ENCODE data around the gene C11orf65.

C11orf65 gene
- 0.04 to 2.3 (median 0.46) reads per million in 17 experiments for total RNA-seq

GRCh38 chr11:108467091-108467823 is at the start of gene C11orf65:
Gene C11orf65 (minus strand): TSS chr11:108467529. CDS start chr11:108461559, 5,970 bp downstream.
- peak; percentile 97 to 98 (median 98) for DNase-seq

GRCh38 chr11:108516125-108516524 is 48.8 kb upstream of the C11orf65 start:
- DNase-seq = no peak

- no peak for DNase-seq
These were observed 45.4 kb upstream of the C11orf65 start for GRCh38 chr11:108512708-108513107.

GRCh38 chr11:108511851-108512474 is 44.6 kb upstream of the C11orf65 start:
- DNase-seq = no peak

- DNase-seq = no peak
These were observed 41.6 kb upstream of the C11orf65 start for GRCh38 chr11:108508653-108509593.

- DNase-seq = no peak
These were observed 34.1 kb upstream of the C11orf65 start for GRCh38 chr11:108501396-108501795.

GRCh38 chr11:108500721-108501120 is 33.4 kb upstream of the C11orf65 start:
- no peak for DNase-seq

GRCh38 chr11:108500169-108500568 is 32.8 kb upstream of the C11orf65 start:
- DNase-seq = no peak

GRCh38 chr11:108498816-108499408 is 31.6 kb upstream of the C11orf65 start:
- no peak for DNase-seq

GRCh38 chr11:108498046-108498815 is 30.9 kb upstream of the C11orf65 start, which contains the start of gene POGLUT3:
Gene POGLUT3 (minus strand): TSS chr11:108498384. CDS start chr11:108498366, 18 bp downstream.
- DNase-seq = peak; percentile 57 to 81 (median 68)

- DNase-seq = peak; percentile 94 to 99 (median 96)
These were observed 30.2 kb upstream of the C11orf65 start for GRCh38 chr11:108497317-108498045.

- DNase-seq = no peak
These were observed 29.4 kb upstream of the C11orf65 start for GRCh38 chr11:108496643-108497256.

- no peak for DNase-seq
These were observed 28.0 kb upstream of the C11orf65 start for GRCh38 chr11:108495326-108495725.

- no peak for DNase-seq
These were observed 26.9 kb upstream of the C11orf65 start for GRCh38 chr11:108494182-108494581.

GRCh38 chr11:108491936-108492335 is 24.6 kb upstream of the C11orf65 start:
- DNase-seq = no peak

GRCh38 chr11:108486828-108487227 is 19.5 kb upstream of the C11orf65 start:
- DNase-seq = no peak

- DNase-seq = no peak
These were observed 19.0 kb upstream of the C11orf65 start for GRCh38 chr11:108486331-108486730.

- no peak for DNase-seq
These were observed 15.8 kb upstream of the C11orf65 start for GRCh38 chr11:108483163-108483562.

GRCh38 chr11:108474664-108475463 is 7.5 kb upstream of the C11orf65 start:
- DNase-seq = no peak

GRCh38 chr11:108472681-108473080 is 5.4 kb upstream of the C11orf65 start:
- DNase-seq = no peak

Measured in suppressor macrophage (primary cell).